NCI-H1417 (cell line): Measurements from ENCODE around the gene PLA2G1B.
"Not testable (repeated sequence)": the region's sequence is repeated elsewhere in the genome, so short reads cannot be mapped to it uniquely, and the experiment has no call there.

Source experiments
- DNase-seq, 3 experiments: peaks; one replicate each; lab custom pipeline; 2025; lab: John Stamatoyannopoulos, UW

The PLA2G1B gene

DNA sequence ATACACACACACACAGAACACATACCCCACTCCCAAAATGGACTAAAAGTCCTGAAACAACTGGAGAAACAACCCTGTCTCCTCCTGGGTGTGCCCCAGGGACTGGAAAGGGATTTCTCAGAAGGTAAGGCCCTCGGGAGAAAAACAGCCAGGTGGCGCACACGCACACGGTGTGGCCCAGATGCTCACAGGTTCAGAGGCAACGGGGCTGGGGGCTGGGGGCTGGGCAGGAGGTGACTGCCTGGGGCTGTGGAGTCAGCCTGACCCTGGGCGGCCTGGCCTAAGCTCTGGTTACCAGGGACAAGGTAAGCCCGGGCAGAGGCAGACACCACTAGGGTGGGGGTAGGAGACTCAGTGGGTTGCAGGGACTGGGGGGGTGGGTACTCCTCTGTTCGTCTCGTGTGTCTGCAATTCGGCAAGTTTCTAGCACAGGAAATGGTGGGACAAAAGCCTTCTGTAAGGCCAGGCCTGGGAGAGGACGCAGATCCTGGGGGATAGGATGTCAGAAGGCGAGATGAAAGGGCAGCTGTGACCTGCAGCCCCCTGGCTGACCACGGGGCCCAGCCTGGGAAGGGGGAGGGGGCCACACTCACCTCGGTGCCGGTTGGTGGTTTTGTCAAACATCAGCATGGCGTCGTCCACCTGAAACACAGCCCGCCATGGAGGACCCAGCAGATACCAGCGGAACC, 31.0 kb upstream of the PLA2G1B start:
- DNase-seq: peak in 2 of 3 experiments; percentile 15 to 23

DNA sequence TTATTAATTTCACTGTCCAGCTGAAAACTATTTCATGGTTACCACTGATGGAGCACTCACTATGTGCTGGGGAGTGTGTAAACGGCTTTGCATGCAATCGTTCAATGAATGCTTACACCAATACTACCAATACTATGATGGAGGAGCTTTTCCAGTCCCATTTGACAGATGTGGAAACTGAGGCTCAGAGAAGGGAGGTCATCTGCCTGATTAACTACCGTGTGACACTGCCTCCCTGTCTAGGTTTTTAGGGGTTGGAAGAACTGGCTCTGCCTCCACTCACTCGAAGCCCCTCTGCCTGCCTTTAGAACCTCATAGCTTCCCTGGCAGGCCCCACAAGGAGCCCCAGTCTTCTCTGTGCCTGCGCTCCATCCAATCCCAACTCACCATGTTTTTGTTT, 29.5 kb upstream of the PLA2G1B start:
- no peak for DNase-seq

- peak; percentile 56 to 82 (median 62) for DNase-seq
These were observed 29.0 kb upstream of the PLA2G1B start for GRCh38 chr12:120356567-120357030.

DNA sequence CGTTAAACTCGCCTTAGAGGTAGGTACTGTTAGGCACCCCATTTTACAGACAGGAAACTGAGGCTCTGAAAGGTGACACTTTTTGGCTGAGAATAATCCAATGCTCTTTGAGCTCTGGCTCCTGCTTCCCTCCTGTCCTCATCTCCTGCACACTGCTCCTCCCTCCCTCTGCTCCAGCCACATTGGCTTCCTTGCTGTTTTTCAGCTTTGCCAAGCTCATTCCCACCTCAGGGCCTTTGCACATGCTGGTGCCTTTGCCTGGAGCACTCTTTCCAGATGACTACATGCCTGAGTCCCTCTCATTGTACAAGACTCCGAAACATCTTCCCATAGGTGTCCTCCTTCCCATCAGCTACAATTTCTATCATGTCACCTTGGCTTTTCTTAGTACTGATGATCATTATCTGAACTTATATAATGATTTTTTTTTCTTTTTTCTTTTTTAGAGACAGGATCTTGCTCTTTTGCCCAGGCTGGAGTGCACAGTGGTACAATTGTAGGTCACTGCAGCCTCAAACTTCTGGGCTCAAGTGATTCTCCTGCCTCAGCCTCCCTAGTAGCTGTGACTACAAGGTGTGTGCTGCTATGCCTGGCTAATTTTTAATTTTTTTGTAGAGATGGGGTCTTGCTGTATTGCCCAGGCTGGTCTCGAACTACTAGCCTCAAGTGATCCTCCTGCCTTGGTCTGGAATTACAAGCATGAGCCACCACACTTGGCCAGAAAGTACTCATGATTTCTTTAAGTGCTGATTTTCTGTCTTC, 26.2 kb upstream of the PLA2G1B start:
- DNase-seq: no peak

GRCh38 chr12:120353136-120353535, 25.6 kb upstream of the PLA2G1B start:
- no peak for DNase-seq

GRCh38 chr12:120352117-120352516, 24.5 kb upstream of the PLA2G1B start:
- no peak for DNase-seq

DNA sequence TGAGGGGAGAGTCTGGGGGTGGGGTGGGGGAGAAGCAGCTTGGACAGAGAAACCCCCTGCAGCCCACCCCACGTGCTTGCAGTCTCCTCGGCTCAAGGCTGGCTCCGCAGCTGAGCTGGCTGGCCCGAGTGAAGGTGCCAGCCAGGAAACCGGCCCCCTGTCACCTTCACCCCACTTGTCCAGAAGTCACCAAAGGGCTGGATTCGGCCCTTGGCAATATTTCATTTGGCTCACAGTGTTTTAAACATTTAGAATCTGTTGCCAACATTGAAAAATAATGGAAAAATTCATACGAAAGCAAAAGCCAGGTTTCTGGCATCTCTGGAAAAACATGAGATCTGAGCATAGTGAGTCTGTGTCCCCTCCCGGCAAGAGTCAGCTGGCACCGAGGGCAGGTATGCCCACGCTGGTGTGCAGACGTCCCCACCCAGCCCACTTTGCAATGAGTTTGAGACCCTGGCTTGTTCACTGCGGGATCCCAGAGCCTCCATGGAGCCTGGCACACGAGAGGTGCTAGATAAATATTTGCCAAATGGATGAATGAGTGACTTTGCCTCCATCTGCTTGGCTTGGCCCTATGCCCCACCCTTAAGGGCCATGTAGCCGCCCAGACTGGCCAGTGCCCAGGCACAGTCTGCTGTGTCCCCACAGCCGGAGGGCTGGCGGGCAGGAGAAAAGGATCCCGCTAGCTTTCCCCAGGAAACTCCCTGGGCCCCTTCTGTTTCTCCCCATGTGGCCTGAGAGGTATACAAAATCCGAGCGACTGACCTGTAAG, 23.2 kb upstream of the PLA2G1B start:
- DNase-seq: no peak

GRCh38 chr12:120347766-120348165, 20.2 kb upstream of the PLA2G1B start:
- DNase-seq: no peak

GRCh38 chr12:120346681-120347080, 19.1 kb upstream of the PLA2G1B start:
- no peak for DNase-seq

GRCh38 chr12:120346031-120346430, 18.5 kb upstream of the PLA2G1B start:
- no peak for DNase-seq

DNA sequence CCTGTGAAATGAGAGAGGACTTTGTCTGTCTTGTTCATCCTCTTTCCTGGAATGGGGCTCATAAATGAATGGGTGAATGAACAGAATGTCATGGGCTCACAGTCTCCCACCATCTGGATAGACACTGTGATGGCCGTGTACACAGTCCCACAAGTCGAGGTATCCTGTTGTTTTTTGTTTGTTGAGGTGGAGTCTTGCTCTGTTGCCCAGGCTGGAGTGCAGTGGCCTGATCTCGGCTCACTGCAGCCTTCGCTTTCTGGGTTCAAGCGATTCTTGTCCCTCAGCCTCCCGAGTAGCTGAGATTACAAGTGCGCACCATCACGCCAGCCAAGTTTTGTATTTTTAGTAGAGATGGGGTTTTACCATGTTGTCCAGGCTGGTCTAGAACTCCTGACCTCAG, 16.1 kb upstream of the PLA2G1B start:
- no peak for DNase-seq

DNA sequence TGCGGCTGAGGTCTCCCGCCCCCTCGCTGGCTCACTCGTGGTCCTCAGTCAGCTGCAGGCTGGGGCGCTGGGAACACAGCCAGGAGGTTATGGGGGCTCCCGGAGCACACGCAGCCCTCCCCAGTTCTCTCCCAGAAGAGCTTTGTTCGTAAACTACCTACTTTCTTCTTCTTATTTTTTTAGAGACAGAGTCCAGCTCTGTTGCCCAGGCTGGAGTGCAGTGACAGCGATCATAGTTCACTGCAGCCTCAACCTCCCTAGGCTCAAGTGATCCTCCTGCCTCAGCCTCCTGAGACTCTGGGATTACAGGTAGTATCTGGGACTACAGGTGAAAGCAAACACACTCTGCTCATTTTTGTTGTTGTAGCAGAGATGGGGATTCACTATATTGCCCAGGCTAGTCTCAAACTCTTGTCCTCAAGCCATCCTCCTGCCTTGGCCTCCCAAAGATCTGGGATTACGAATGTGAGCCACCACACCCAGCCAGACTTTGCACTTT, 15.5 kb upstream of the PLA2G1B start:
- no peak for DNase-seq

GRCh38 chr12:120342175-120343038, 14.8 kb upstream of the PLA2G1B start:
- no peak for DNase-seq

DNA sequence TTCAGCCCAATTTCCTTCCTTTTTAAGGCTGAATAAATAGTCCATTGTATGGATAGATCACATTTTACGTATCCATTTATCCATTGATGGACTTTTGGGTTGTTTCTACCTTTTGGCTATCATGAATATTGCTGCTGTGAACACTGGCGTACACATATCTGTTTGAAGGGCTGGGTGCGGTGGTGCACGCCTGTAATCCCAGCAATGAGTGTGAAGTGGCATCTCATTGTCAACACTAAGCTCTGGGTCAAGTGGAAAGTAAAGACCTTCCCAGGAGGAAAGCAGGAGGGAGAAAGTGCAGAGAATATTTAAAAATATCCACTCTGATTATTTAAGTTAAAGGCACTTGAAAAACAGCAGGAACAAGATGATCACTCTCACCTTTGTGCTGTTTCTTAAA, 11.7 kb upstream of the PLA2G1B start:
- no peak for DNase-seq

GRCh38 chr12:120337730-120338129, 10.2 kb upstream of the PLA2G1B start:
- DNase-seq: no peak

GRCh38 chr12:120336392-120336791, 8.8 kb upstream of the PLA2G1B start:
- not testable (repeated sequence) for DNase-seq

- DNase-seq: peak; percentile 33 to 65 (median 34)
These were observed 7.9 kb upstream of the PLA2G1B start for GRCh38 chr12:120335447-120335846.

DNA sequence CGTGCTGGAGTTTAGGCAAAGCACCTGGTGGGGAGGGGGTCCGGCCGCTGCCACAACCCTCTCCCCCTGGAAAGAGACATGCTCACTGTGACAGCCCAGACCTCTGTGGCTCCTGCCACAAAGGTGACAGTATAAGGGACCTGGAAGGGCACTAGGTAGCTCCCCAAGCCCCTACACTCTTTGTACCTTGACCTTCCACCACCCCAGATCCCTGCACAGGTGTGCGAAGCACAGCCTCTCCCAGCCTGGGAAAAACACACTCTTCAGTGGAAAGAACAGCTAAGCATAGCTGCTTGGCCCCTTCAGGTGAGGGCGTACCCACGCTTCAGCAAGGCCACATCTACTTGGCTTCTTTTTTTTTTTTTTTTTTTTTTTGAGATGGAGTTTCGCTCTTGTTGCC, 4.9 kb upstream of the PLA2G1B start:
- DNase-seq: no peak

DNA sequence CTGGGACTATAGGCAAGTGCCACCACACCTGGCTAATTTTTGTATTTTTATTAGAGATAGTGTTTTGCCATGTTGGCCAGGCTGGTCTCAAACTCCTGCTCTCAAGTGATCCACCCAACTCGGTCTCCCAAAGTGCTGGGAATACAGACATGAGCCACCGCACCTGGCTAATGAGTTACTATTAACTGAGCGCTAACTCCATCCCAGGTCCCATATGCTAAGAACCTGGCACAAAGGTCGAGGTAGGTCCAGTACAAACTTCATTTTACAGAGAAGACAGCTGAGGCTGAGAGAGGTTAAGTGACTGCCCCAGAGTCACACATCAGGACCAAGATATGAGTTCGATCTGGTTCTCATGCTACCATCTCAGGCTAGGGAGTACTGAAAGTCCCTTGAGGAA, 4.5 kb upstream of the PLA2G1B start:
- no peak for DNase-seq

GRCh38 chr12:120331390-120331789, 3.8 kb upstream of the PLA2G1B start:
- no peak for DNase-seq

DNA sequence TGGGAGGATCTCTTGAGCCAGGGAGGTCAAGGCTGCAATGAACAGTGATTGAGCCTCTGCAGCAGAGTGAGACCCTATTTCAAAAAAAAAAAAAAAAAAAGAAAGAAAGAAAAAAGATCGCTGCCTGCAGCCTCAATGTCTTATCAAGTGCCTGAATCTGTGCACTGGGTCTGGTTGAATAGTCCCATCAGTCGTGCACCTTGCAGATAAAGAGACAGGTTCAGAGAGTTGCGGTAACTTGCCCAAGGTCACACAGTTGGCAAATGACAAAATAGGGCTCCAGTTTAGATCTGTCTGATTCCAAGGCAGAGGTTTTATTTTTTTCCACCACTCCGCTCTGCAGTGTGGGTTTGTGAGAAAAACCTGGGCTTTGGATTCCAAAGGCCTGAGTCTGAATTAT, 649 bp upstream of the PLA2G1B start:
- no peak for DNase-seq
